Panc1 (cell line): ENCODE results near the gene FBXO3. TPM values are rescaled to one million over a fixed set of nuclear protein-coding genes. Genes with fewer than 3 reads are reported as not detected.
A peak's percentile ranks its signal among the peaks of the same experiment; 100 is the strongest.

Experiments
- ATAC-seq: fragments of 200-7000 bp; cut with Tn5 transposase; 2 replicates; pipeline ENCODE4 v1.9.1; 2020; ENCODE audit warnings: mild to moderate bottlenecking, moderate library complexity
- BruUV-seq: library from RNA; stranded (reverse); fragments of 400-500 nt; replicated peaks from 2 replicates; lab custom pipeline; 2021; lab: Mats Ljungman, UMichigan
- CTCF ChIA-PET: fragments of 300-600 bp; sonication (Branson Sonifier 250); formaldehyde crosslinking; loops from one replicate; lab custom pipeline; 2022; ENCODE audit warnings: antibody characterized with exemption; lab: Charles Lee
- POLR2A ChIA-PET: fragments of 300-600 bp; sonication (Branson Sonifier 250); formaldehyde crosslinking; loops from one replicate; lab custom pipeline; 2022; ENCODE audit warnings: antibody characterized with exemption; lab: Charles Lee
- DNase-seq: peaks from one replicate; pipeline ENCODE4 v3.0.0-alpha.2; 2010; ENCODE audit warnings: low read depth, low spot score
- H3K27ac ChIP-seq: 2 replicates; pipeline ENCODE4 v1.5.1; 2011; ENCODE audit warnings: mild to moderate bottlenecking, low read length, inconsistent platforms
- H3K27me3 ChIP-seq: fragments of 200-500 bp; sonication (Bioruptor generic); 2 replicates; pipeline ENCODE4 v1.6.0; 2014; ENCODE audit warnings: low read length, inconsistent platforms; ENCODE audit not compliant: control insufficient read depth, insufficient read depth
- H3K36me3 ChIP-seq: fragments of 200-500 bp; sonication (Bioruptor generic); 2 replicates; pipeline ENCODE4 v1.5.1; 2014; ENCODE audit warnings: inconsistent platforms, mild to moderate bottlenecking, low read length, moderate library complexity; ENCODE audit not compliant: control insufficient read depth, insufficient read depth
- H3K4me1 ChIP-seq: 2 replicates; pipeline ENCODE4 v1.5.1; 2011; ENCODE audit warnings: inconsistent platforms, mild to moderate bottlenecking, low read length, moderate library complexity; ENCODE audit not compliant: control insufficient read depth, insufficient read depth
- H3K4me3 ChIP-seq, 2 experiments: 2 replicates each; pipeline ENCODE4 v1.5.1; 2011 to 2012; ENCODE audit warnings: low read depth in 2 of 2, low read length in 2 of 2, mild to moderate bottlenecking in 2 of 2, inconsistent platforms in 1 of 2, moderate library complexity in 1 of 2
- H3K9me3 ChIP-seq: fragments of 200-500 bp; sonication (Bioruptor generic); 2 replicates; pipeline ENCODE4 v1.5.1; 2014; ENCODE audit warnings: low read depth, mild to moderate bottlenecking, inconsistent platforms, low read length, moderate library complexity; ENCODE audit not compliant: control insufficient read depth, insufficient read depth
- CTCF ChIP-seq: fragments of 450-650 bp; IDR thresholded peaks from 2 replicates; pipeline ENCODE4 v1.5.1; 2017; ENCODE audit warnings: mild to moderate bottlenecking
- POLR2AphosphoS5 ChIP-seq: IDR thresholded peaks from 2 replicates; pipeline ENCODE4 v1.6.1; 2012; ENCODE audit warnings: mild to moderate bottlenecking, low read depth, low read length, moderate library complexity
- REST ChIP-seq, 2 experiments: IDR thresholded peaks; 2 replicates each; pipeline ENCODE4 v1.6.1; 2011 to 2012; ENCODE audit warnings: low read depth in 2 of 2, control low read depth in 1 of 2, low read length in 1 of 2, mild to moderate bottlenecking in 1 of 2, moderate library complexity in 1 of 2; ENCODE audit not compliant: insufficient read depth in 1 of 2
- SIN3A ChIP-seq: IDR thresholded peaks from 2 replicates; pipeline ENCODE4 v1.6.1; 2012; ENCODE audit warnings: low read depth, mild to moderate bottlenecking, low read length, moderate library complexity, borderline replicate concordance; ENCODE audit not compliant: insufficient read depth
- TCF7L2 ChIP-seq: IDR thresholded peaks from 2 replicates; pipeline ENCODE4 v1.6.1; 2011; ENCODE audit warnings: mild to moderate bottlenecking, low read depth, low read length, inconsistent platforms
- in situ Hi-C: cut with HindIII; loops from 2 replicates; pipeline ENCODE4 v1.10.0; 2016; ENCODE audit warnings: low sequenced_read_pairs, low pct_unique_long_range_greater_than_20kb
- intact Hi-C: fragments of 100-400 bp; cut with micrococcal nuclease; formaldehyde crosslinking; loops from one replicate; pipeline ENCODE4 v1.10.0; 2022; ENCODE audit not compliant: unreplicated experiment
- total RNA-seq: library from RNA; stranded (reverse); gene quantifications from one replicate; pipeline ENCODE4 v1.2.1, GENCODE V29; 2021; ENCODE audit not compliant: unreplicated experiment

Gene FBXO3
- total RNA-seq, 1 experiment from 2014 or later = 22.3 TPM

GRCh38 chr11:33719587-33719986 is 54.7 kb downstream of the FBXO3 start:
- H3K27ac ChIP-seq = 0 out of 2 replicates have a peak overlapping the region, but pooled peaks have one; percentile 30
- DNase-seq (no peak), ATAC-seq (no peak)
- no peak overlapping the region for H3K4me3 ChIP-seq
- no peaks in the 10 kb centered on the region for H3K27me3 ChIP-seq
- peaks cover 53% of the 10 kb centered on the region for H3K4me1 ChIP-seq
- ChIA-PET CTCF (no interaction called here), POLR2A (no interaction called here)
- BruUV-seq = no TSS peak
- peaks cover 21% of the 10 kb centered on the region for H3K36me3 ChIP-seq
- H3K9me3 ChIP-seq = no peaks in the 10 kb centered on the region
- in situ Hi-C loops (no loop called here), intact Hi-C loops (no loop called here)
- TF ChIP-seq REST (IDR thresholded peaks at IDR 0.05; ENCODE audit: insufficient read depth in 1 of 2, low read depth in 2 of 2, low read length in 1 of 2) (no peak), CTCF (no peak)

- no peaks in the 10 kb centered on the region for H3K27me3 ChIP-seq
- ChIA-PET POLR2A (no interaction called here), CTCF (no interaction called here)
- no peak for TF ChIP-seq SIN3A
- no peak for TF ChIP-seq POLR2AphosphoS5
- TF ChIP-seq TCF7L2 = no peak
- TF ChIP-seq REST (IDR thresholded peaks at IDR 0.05; ENCODE audit: insufficient read depth in 1 of 2, low read depth in 2 of 2, low read length in 1 of 2) = no peak
- H3K4me3 ChIP-seq = no peak overlapping the region
- DNase-seq = no peak
- in situ Hi-C loops (no loop called here), intact Hi-C loops (no loop called here)
- no peaks in the 10 kb centered on the region for H3K9me3 ChIP-seq
- H3K27ac ChIP-seq = no peak overlapping the region
- no peak for ATAC-seq
- peaks cover 43% of the 10 kb centered on the region for H3K4me1 ChIP-seq
- H3K36me3 ChIP-seq = peaks cover 30% of the 10 kb centered on the region
- BruUV-seq = no TSS peak
Measured at GRCh38 chr11:33718440-33718839, 55.9 kb downstream of the FBXO3 start.
